Liver (tissue), 3 donors: Measurements from ENCODE around the gene KCNIP4.

Experiments used
- ATF3 ChIP-seq: IDR thresholded peaks from 2 replicates; pipeline ENCODE4 v1.6.1; 2016; ENCODE audit warnings: antibody characterized with exemption
- CTCF ChIP-seq: fragments of 150-350 bp; IDR thresholded peaks from 2 replicates; pipeline ENCODE4 v1.5.1; 2017; ENCODE audit warnings: improper control_type of control experiment, low read depth, low read length; ENCODE audit not compliant: missing input control
- EGR1 ChIP-seq, 2 donors: IDR thresholded peaks; 2 replicates each; pipeline ENCODE4 v1.6.1; 2016 to 2018; ENCODE audit warnings: antibody characterized with exemption in 2 of 2, low read depth in 2 of 2
- FOXA2 ChIP-seq: IDR thresholded peaks from 2 replicates; pipeline ENCODE4 v1.6.1; 2016; ENCODE audit warnings: antibody characterized with exemption
- GABPA ChIP-seq, 2 donors: IDR thresholded peaks in 1 of 2; conservative IDR thresholded peaks in 1 of 2; 2 replicates each; pipeline ENCODE4 v1.6.1; 2016; ENCODE audit warnings: antibody characterized with exemption in 2 of 2, mild to moderate bottlenecking in 1 of 2, moderate library complexity in 1 of 2
- JUND ChIP-seq, 2 donors: IDR thresholded peaks; 2 replicates each; pipeline ENCODE4 v1.6.1; 2016; ENCODE audit warnings: antibody characterized with exemption in 2 of 2
- MAX ChIP-seq: IDR thresholded peaks from 2 replicates; pipeline ENCODE4 v1.6.1; 2016; ENCODE audit warnings: antibody characterized with exemption
- RAD21 ChIP-seq, 2 donors: IDR thresholded peaks; 2 replicates each; pipeline ENCODE4 v1.6.1; 2016; ENCODE audit warnings: antibody characterized with exemption in 2 of 2, mild to moderate bottlenecking in 2 of 2
- REST ChIP-seq: IDR thresholded peaks from 2 replicates; pipeline ENCODE4 v1.6.1; 2016; ENCODE audit warnings: antibody characterized with exemption, mild to moderate bottlenecking
- RXRA ChIP-seq, 2 donors: IDR thresholded peaks; 2 replicates each; pipeline ENCODE4 v1.6.1; 2017 to 2018; ENCODE audit warnings: antibody characterized with exemption in 2 of 2, mild to moderate bottlenecking in 1 of 2
- SP1 ChIP-seq: IDR thresholded peaks from 2 replicates; pipeline ENCODE4 v1.6.1; 2018; ENCODE audit warnings: antibody characterized with exemption, mild to moderate bottlenecking
- TAF1 ChIP-seq: conservative IDR thresholded peaks from 2 replicates; pipeline ENCODE4 v1.6.1; 2016; ENCODE audit warnings: antibody characterized with exemption, mild to moderate bottlenecking
- YY1 ChIP-seq: IDR thresholded peaks from 2 replicates; pipeline ENCODE4 v1.6.1; 2016; ENCODE audit warnings: antibody characterized with exemption, mild to moderate bottlenecking
- ZBTB33 ChIP-seq: IDR thresholded peaks from 2 replicates; pipeline ENCODE4 v1.6.1; 2016; ENCODE audit warnings: antibody characterized with exemption
- donor health status: healthy.
- donor health status: healthy.

GRCh38 chr4:20883231-20883630 is 1065.3 kb downstream of the KCNIP4 start:
- TF ChIP-seq CTCF, result no peak
- TF ChIP-seq ZBTB33, result no peak
- no peak for TF ChIP-seq TAF1
- TF ChIP-seq MAX, result no peak
- TF ChIP-seq RAD21 (IDR thresholded peaks at IDR 0.05), result no peak
- TF ChIP-seq SP1, result no peak
- TF ChIP-seq JUND (IDR thresholded peaks at IDR 0.05), result no peak
- TF ChIP-seq YY1, result no peak
- no peak for TF ChIP-seq EGR1 (IDR thresholded peaks at IDR 0.05; ENCODE audit: low read depth in 2 of 2)
- no peak for TF ChIP-seq REST
- TF ChIP-seq RXRA (IDR thresholded peaks at IDR 0.05), result no peak
- no peak for TF ChIP-seq FOXA2
- no peak for TF ChIP-seq ATF3
- TF ChIP-seq GABPA (IDR thresholded peaks at IDR 0.05 in 1 of 2, conservative IDR thresholded peaks at IDR 0.05 in 1 of 2), result no peak
